ENCODE results near the gene ELP5. TPM values are rescaled to one million over a fixed set of nuclear protein-coding genes. Genes with fewer than 3 reads are reported as not detected.

Gene ELP5
- total and polyA plus RNA-seq, 8 donors, result 26.5 to 49.7 (median 42.9) TPM

DNA sequence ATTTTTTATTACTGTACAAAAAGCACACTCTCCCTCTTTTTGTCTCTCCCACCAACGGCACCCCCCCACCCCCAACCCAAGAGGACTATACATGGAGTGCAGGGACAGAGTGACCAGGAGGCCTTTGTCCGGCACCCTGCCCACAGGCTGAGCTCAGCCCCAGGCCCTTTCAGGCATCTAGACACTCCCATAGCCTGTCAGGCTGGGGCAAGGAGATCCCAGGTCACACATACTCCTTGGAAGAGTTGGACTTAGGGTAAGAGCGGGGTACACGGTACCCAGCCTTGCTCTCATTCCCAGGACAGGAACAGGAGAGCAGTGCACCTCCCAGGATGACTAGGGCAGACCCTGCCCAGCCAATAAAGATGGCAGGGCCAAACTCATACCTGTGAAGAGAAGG lies 8.1 kb downstream of the ELP5 start:
- Histone ChIP-seq H3K36me3 (peaks cover 0 to 53% of the 10 kb centered on the region in 2 donors), H3K27ac (peak overlapping the region in 1 of 2 donors; percentile 88), H3K4me1 (peaks cover 3 to 46% of the 10 kb centered on the region in 2 donors), H3K9me3 (no peaks in the 10 kb centered on the region), H3K4me3 (peak overlapping the region; percentile 56 to 59), H3K27me3 (peaks cover 10 to 49% of the 10 kb centered on the region in 2 donors)
- ATAC-seq, result no peak
- DNase-seq, result peak in 1 of 4 donors; percentile 25
- intact Hi-C loops (cut with DNase I), result no loop called here
- TF ChIP-seq, protein P1, sequence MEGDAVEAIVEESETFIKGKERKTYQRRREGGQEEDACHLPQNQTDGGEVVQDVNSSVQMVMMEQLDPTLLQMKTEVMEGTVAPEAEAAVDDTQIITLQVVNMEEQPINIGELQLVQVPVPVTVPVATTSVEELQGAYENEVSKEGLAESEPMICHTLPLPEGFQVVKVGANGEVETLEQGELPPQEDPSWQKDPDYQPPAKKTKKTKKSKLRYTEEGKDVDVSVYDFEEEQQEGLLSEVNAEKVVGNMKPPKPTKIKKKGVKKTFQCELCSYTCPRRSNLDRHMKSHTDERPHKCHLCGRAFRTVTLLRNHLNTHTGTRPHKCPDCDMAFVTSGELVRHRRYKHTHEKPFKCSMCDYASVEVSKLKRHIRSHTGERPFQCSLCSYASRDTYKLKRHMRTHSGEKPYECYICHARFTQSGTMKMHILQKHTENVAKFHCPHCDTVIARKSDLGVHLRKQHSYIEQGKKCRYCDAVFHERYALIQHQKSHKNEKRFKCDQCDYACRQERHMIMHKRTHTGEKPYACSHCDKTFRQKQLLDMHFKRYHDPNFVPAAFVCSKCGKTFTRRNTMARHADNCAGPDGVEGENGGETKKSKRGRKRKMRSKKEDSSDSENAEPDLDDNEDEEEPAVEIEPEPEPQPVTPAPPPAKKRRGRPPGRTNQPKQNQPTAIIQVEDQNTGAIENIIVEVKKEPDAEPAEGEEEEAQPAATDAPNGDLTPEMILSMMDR (IDR thresholded peaks at IDR 0.05), result no peak

- Histone ChIP-seq H3K4me1 (peaks cover 3 to 46% of the 10 kb centered on the region in 2 donors), H3K27ac (peak overlapping the region; percentile 86 to 88), H3K27me3 (peaks cover 10 to 55% of the 10 kb centered on the region in 2 donors), H3K4me3 (peak overlapping the region; percentile 56 to 59), H3K36me3 (peaks cover 0 to 46% of the 10 kb centered on the region in 2 donors), H3K9me3 (no peaks in the 10 kb centered on the region)
- peak in 3 of 4 donors; percentile 67 to 93 (median 83) for DNase-seq
- intact Hi-C loops (cut with DNase I), result no loop called here
- ATAC-seq, result peak; percentile 68
- TF ChIP-seq, protein P1 (IDR thresholded peaks at IDR 0.05), result no peak
Measured at GRCh38 chr17:7260651-7261378, 8.8 kb downstream of the ELP5 start.

DNA sequence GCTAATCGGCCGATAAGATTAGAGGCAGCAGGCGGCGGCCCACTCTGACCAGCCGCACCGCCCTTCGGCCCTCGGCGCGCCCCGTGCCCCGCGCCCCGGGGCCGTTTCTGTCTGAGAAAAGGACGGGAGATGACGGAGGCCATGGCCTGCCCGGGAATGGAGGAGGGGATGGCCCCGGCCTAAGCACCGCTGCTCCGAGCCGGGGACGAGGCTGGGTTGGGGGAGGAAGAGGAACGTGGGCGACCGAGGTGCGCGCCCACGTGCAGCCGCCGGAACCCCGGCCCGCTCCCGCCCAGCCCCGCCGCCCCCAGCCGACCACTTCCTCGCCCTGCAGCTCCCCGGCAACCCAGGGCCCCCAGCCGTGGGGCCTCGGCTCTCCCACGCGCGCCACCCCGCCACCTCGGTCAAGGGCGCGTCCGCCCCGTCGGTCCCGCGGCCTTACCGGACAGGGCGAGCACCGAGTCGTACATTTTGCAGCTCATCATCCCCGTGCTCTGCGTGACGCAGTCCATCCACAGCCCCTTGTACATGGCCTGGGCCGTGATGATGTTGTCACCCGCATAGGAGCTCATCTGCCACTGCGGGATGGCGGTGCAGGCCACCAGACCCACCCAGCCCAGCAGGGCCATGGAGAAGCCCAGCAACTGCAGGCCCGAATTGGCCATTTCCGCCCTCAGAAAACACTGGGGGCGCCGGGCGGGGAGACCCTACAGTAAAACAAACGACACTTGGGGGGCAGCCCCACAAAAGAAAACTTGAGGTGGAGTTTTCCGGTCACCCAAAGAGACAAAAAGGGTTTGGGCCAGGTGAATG lies 9.6 kb downstream of the ELP5 start:
- DNase-seq, result peak in 1 of 4 donors; percentile 82
- ATAC-seq, result peak; percentile 2
- intact Hi-C loops (cut with DNase I), result no loop called here
- peaks cover 10 to 58% of the 10 kb centered on the region in 2 donors for H3K27me3 ChIP-seq
- TF ChIP-seq, protein P1 (IDR thresholded peaks at IDR 0.05), result no peak
- peaks cover 3 to 46% of the 10 kb centered on the region in 2 donors for H3K4me1 ChIP-seq
- peak overlapping the region; percentile 56 to 59 for H3K4me3 ChIP-seq
- no peaks in the 10 kb centered on the region for H3K9me3 ChIP-seq
- H3K27ac ChIP-seq, result peak overlapping the region; percentile 86 to 88
- peaks cover 0 to 38% of the 10 kb centered on the region in 2 donors for H3K36me3 ChIP-seq

- intact Hi-C loops (cut with DNase I), result no loop called here
- H3K9me3 ChIP-seq, result no peaks in the 10 kb centered on the region
- TF ChIP-seq, protein P1 (IDR thresholded peaks at IDR 0.05), result no peak
- H3K4me3 ChIP-seq, result peak within 1 kb of the TSS; percentile 56 to 59
- ATAC-seq, result peak; percentile 79
- peaks cover 3 to 46% of the 10 kb centered on the region in 2 donors for H3K4me1 ChIP-seq
- peaks cover 10 to 58% of the 10 kb centered on the region in 2 donors for H3K27me3 ChIP-seq
- peaks cover 0 to 30% of the 10 kb centered on the region in 2 donors for H3K36me3 ChIP-seq
- H3K27ac ChIP-seq, result peak within 1 kb of the TSS; percentile 86 to 88
- peak in 3 of 4 donors; percentile 89 to 93 (median 90) for DNase-seq
Measured at GRCh38 chr17:7262192-7262934, 10.3 kb downstream of the ELP5 start, which contains the start of gene CLDN7. CLDN7 (minus strand) TSS chr17:7262478; CDS start chr17:7262043, 435 bp downstream.

All from left lung (tissue), 10 donors.